Skeletal muscle satellite cell (primary cell): ENCODE results near the gene RASA2.
A peak's percentile ranks its signal among the peaks of the same experiment; 100 is the strongest.

Experiments used
- H3K27me3 ChIP-seq: 2 replicates; pipeline ENCODE4 v1.7.0; 2013; ENCODE audit warnings: low read length; ENCODE audit not compliant: control insufficient read depth, insufficient read depth
- H3K36me3 ChIP-seq: 2 replicates; pipeline ENCODE4 v1.7.0; 2013; ENCODE audit warnings: mild to moderate bottlenecking, control low read depth, low read length; ENCODE audit not compliant: insufficient read depth
- H3K4me1 ChIP-seq: 2 replicates; pipeline ENCODE4 v1.7.0; 2013; ENCODE audit warnings: low read length; ENCODE audit not compliant: control insufficient read depth, insufficient read depth
- H3K4me2 ChIP-seq: 2 replicates; pipeline ENCODE4 v1.7.0; 2013; ENCODE audit warnings: mild to moderate bottlenecking, low read length
- H3K4me3 ChIP-seq: 2 replicates; pipeline ENCODE4 v1.7.0; 2013; ENCODE audit warnings: low read length
- H3K9ac ChIP-seq: 2 replicates; pipeline ENCODE4 v1.7.0; 2013; ENCODE audit warnings: mild to moderate bottlenecking, low read depth, low read length, moderate library complexity
- H3K9me3 ChIP-seq: replicated peaks from 2 replicates; pipeline ENCODE4 v1.7.0; 2013; ENCODE audit warnings: mild to moderate bottlenecking, control low read depth, low read length

RASA2 gene

GRCh38 chr3:141652349-141652748, 165.5 kb downstream of the RASA2 start:
- Histone ChIP-seq H3K27me3 (peaks cover 10% of the 10 kb centered on the region), H3K4me3 (no peak overlapping the region), H3K4me1 (no peaks in the 10 kb centered on the region), H3K9ac (no peak overlapping the region), H3K4me2 (no peak overlapping the region), H3K9me3 (no peaks in the 10 kb centered on the region), H3K36me3 (no peaks in the 10 kb centered on the region)

- no peaks in the 10 kb centered on the region for H3K4me1 ChIP-seq
- H3K36me3 ChIP-seq: no peaks in the 10 kb centered on the region
- no peak overlapping the region for H3K4me3 ChIP-seq
- no peak overlapping the region for H3K4me2 ChIP-seq
- H3K27me3 ChIP-seq: peaks cover 24% of the 10 kb centered on the region
- no peaks in the 10 kb centered on the region for H3K9me3 ChIP-seq
- H3K9ac ChIP-seq: no peak overlapping the region
Observed at GRCh38 chr3:141653847-141654246, 167.0 kb downstream of the RASA2 start.

GRCh38 chr3:141655801-141656200, 169.0 kb downstream of the RASA2 start:
- Histone ChIP-seq H3K9me3 (no peaks in the 10 kb centered on the region), H3K4me2 (no peak overlapping the region), H3K36me3 (no peaks in the 10 kb centered on the region), H3K9ac (no peak overlapping the region), H3K27me3 (peaks cover 41% of the 10 kb centered on the region), H3K4me1 (peaks cover 5% of the 10 kb centered on the region), H3K4me3 (no peak overlapping the region)

GRCh38 chr3:141656771-141657170, 169.9 kb downstream of the RASA2 start:
- Histone ChIP-seq H3K9me3 (no peaks in the 10 kb centered on the region), H3K4me2 (no peak overlapping the region), H3K36me3 (no peaks in the 10 kb centered on the region), H3K4me1 (peaks cover 5% of the 10 kb centered on the region), H3K4me3 (no peak overlapping the region), H3K27me3 (peaks cover 45% of the 10 kb centered on the region), H3K9ac (no peak overlapping the region)

- Histone ChIP-seq H3K4me3 (no peak overlapping the region), H3K9ac (no peak overlapping the region), H3K27me3 (peaks cover 44% of the 10 kb centered on the region), H3K9me3 (no peaks in the 10 kb centered on the region), H3K36me3 (no peaks in the 10 kb centered on the region), H3K4me1 (peaks cover 5% of the 10 kb centered on the region), H3K4me2 (no peak overlapping the region)
Observed at GRCh38 chr3:141657516-141657915, 170.7 kb downstream of the RASA2 start.

- no peaks in the 10 kb centered on the region for H3K9me3 ChIP-seq
- no peaks in the 10 kb centered on the region for H3K36me3 ChIP-seq
- H3K4me2 ChIP-seq: peak overlapping the region; percentile 98
- H3K27me3 ChIP-seq: peaks cover 48% of the 10 kb centered on the region
- H3K4me1 ChIP-seq: peaks cover 5% of the 10 kb centered on the region
- H3K9ac ChIP-seq: peak overlapping the region; percentile 56
- peak overlapping the region; percentile 76 for H3K4me3 ChIP-seq
Observed at GRCh38 chr3:141659821-141660613, 173.2 kb downstream of the RASA2 start.

GRCh38 chr3:141660614-141660947, 173.8 kb downstream of the RASA2 start:
- Histone ChIP-seq H3K4me3 (peak overlapping the region; percentile 76), H3K4me1 (peaks cover 5% of the 10 kb centered on the region), H3K9me3 (no peaks in the 10 kb centered on the region), H3K36me3 (no peaks in the 10 kb centered on the region), H3K4me2 (peak overlapping the region; percentile 98), H3K27me3 (peaks cover 48% of the 10 kb centered on the region), H3K9ac (no peak overlapping the region)

GRCh38 chr3:141661229-141662196, 174.7 kb downstream of the RASA2 start:
- no peaks in the 10 kb centered on the region for H3K36me3 ChIP-seq
- H3K4me3 ChIP-seq: no peak overlapping the region
- H3K9ac ChIP-seq: no peak overlapping the region
- no peak overlapping the region for H3K4me2 ChIP-seq
- H3K9me3 ChIP-seq: no peaks in the 10 kb centered on the region
- peaks cover 5% of the 10 kb centered on the region for H3K4me1 ChIP-seq
- peaks cover 48% of the 10 kb centered on the region for H3K27me3 ChIP-seq

GRCh38 chr3:141663993-141664392, 177.2 kb downstream of the RASA2 start:
- no peak overlapping the region for H3K4me3 ChIP-seq
- H3K4me2 ChIP-seq: no peak overlapping the region
- H3K4me1 ChIP-seq: peaks cover 5% of the 10 kb centered on the region
- no peaks in the 10 kb centered on the region for H3K9me3 ChIP-seq
- no peak overlapping the region for H3K9ac ChIP-seq
- H3K36me3 ChIP-seq: no peaks in the 10 kb centered on the region
- peaks cover 32% of the 10 kb centered on the region for H3K27me3 ChIP-seq
